ENCODE results near the gene PRKCB. TPM values are rescaled to one million over a fixed set of nuclear protein-coding genes. Genes with fewer than 3 reads are reported as not detected.

PRKCB gene
- total and polyA plus RNA-seq, 2 of the 8 experiments (the other 6 are each of a cell fraction or from before 2014, with no cell fraction given) = 7.1 to 12.1 TPM

GRCh38 chr16:23908790-23909189, 73.0 kb downstream of the PRKCB start:
- no peak overlapping the region for H2BK120ac ChIP-seq (replicated peaks; ENCODE audit: low read depth, low read length)
- H3K18ac ChIP-seq (ENCODE audit: extremely low read depth, low read length) = no peak overlapping the region
- H3K27ac ChIP-seq (ENCODE audit: low read depth, low read length) = no peak overlapping the region
- no peak for DNase-seq (ENCODE audit: low read depth in 1 of 2, low spot score in 2 of 2)
- no peak overlapping the region for H4K91ac ChIP-seq (replicated peaks; ENCODE audit: insufficient read length, low read length)
- ChIA-PET CTCF (ENCODE audit: partially characterized antibody) (interaction anchor here (1.0 to 1.1 kb wide), 2 partner anchors 32 to 101 kb away, joined by 3 to 4 read pairs; no protein-coding TSS in a partner anchor), POLR2A (ENCODE audit: partially characterized antibody) (interaction anchor here (0.6 kb wide), 1 partner anchor 995 kb away, joined by 3 read pairs; no protein-coding TSS in a partner anchor)
- no peak overlapping the region for H2AFZ ChIP-seq (ENCODE audit: low read length)
- TF ChIP-seq KDM5A (IDR thresholded peaks at IDR 0.05; ENCODE audit: low read length) (no peak), SP2 (IDR thresholded peaks at IDR 0.05; ENCODE audit: low read length) (no peak), TCF12 (IDR thresholded peaks at IDR 0.05; ENCODE audit: low read depth, low read length) (no peak), KDM1A (IDR thresholded peaks at IDR 0.05; ENCODE audit: borderline replicate concordance, low read length) (no peak), BACH1 (IDR thresholded peaks at IDR 0.05; ENCODE audit: low read length) (no peak)
- no peak overlapping the region for H3K4ac ChIP-seq (replicated peaks; ENCODE audit: insufficient read length, low read depth, low read length)
- H2BK12ac ChIP-seq (ENCODE audit: low read depth, low read length) = no peak overlapping the region
- no peak overlapping the region for H2BK5ac ChIP-seq (ENCODE audit: low read depth, low read length)
- no peak overlapping the region for H3K23ac ChIP-seq (ENCODE audit: insufficient read length)
- H3K23me2 ChIP-seq (ENCODE audit: low read depth, low read length) = no peaks in the 10 kb centered on the region
- no peak for FAIRE-seq
- H3K4me1 ChIP-seq (replicated peaks in 1 of 4; ENCODE audit: control insufficient read depth in 3 of 4, insufficient read depth in 4 of 4, low read length in 3 of 4) = peaks cover 5 to 9% (median 8%) of the 10 kb centered on the region in 4 experiments; a peak in 6 of 7 replicates
- H4K5ac ChIP-seq (ENCODE audit: insufficient read length, low read depth, low read length) = no peak overlapping the region
- H2BK15ac ChIP-seq (ENCODE audit: low read length) = no peak overlapping the region
- H3K4me3 ChIP-seq (ENCODE audit: extremely low read depth in 1 of 4, insufficient read depth in 2 of 4, low read depth in 3 of 4, low read length in 4 of 4) = no peak overlapping the region
- no peak overlapping the region for H4K8ac ChIP-seq (ENCODE audit: extremely low read depth, insufficient read depth, low read length)
- WGBS, 2 experiments (ENCODE audit: extremely low coverage in 1 of 2, insufficient coverage in 1 of 2, insufficient read length in 1 of 2, insufficient replicate concordance in 2 of 2, low coverage in 1 of 2, low lambda C conversion rate in 2 of 2, missing lambda C conversion rate in 1 of 2) = 92% methylated on average over 9 of the region's 9 CpGs; no CpG with 5 or more reads in 1 of the 2 experiments
- H3K79me2 ChIP-seq (ENCODE audit: control insufficient read depth in 1 of 2, insufficient read depth in 2 of 2, low read length in 2 of 2) = no peaks in the 10 kb centered on the region; a peak in 1 of 4 replicates
- no peak overlapping the region for H3K4me2 ChIP-seq (ENCODE audit: insufficient read depth in 1 of 2, low read depth in 2 of 2, low read length in 2 of 2)
- no peaks in the 10 kb centered on the region for H4K20me1 ChIP-seq (replicated peaks in 1 of 2; ENCODE audit: control insufficient read depth in 1 of 2, insufficient read depth in 2 of 2, low read length in 2 of 2)
- no peaks in the 10 kb centered on the region for H3K27me3 ChIP-seq (replicated peaks in 1 of 4; ENCODE audit: control insufficient read depth in 3 of 4, extremely low read depth in 1 of 4, insufficient read depth in 3 of 4, low read length in 3 of 4)
- H3K9me3 ChIP-seq (ENCODE audit: insufficient read depth in 2 of 2, low read depth in 1 of 2, low read length in 1 of 2) = no peaks in the 10 kb centered on the region
- no peak overlapping the region for H2AK5ac ChIP-seq (ENCODE audit: low read depth, low read length)
- H3K9ac ChIP-seq (replicated peaks in 1 of 4; ENCODE audit: extremely low read depth in 1 of 4, low read depth in 3 of 4, low read length in 3 of 4) = no peak overlapping the region
- H2BK20ac ChIP-seq (ENCODE audit: low read length) = no peak overlapping the region
- H3K36me3 ChIP-seq (ENCODE audit: control insufficient read depth in 2 of 4, insufficient read depth in 4 of 4, low read length in 3 of 4) = no peaks in the 10 kb centered on the region
- H3K79me1 ChIP-seq (ENCODE audit: low read depth, low read length) = no peaks in the 10 kb centered on the region
- no peak overlapping the region for H3K14ac ChIP-seq (ENCODE audit: insufficient read length)
- no peak overlapping the region for H3K56ac ChIP-seq (replicated peaks; ENCODE audit: insufficient read length, low read depth, low read length)
